B cell (primary cell): ENCODE results near the gene VENTX.

Experiments
- EZH2 ChIP-seq: IDR thresholded peaks from 2 replicates; pipeline ENCODE4 v1.6.1; 2012; ENCODE audit warnings: borderline replicate concordance, low read depth, mild to moderate bottlenecking, moderate library complexity, low read length; ENCODE audit not compliant: insufficient read depth, poor library complexity, severe bottlenecking
- TF ChIP-seq, protein P1 (sequence below): fragments of 200-600 bp; IDR thresholded peaks from one replicate; pipeline ENCODE4 v1.8.0; 2022; ENCODE audit warnings: antibody characterized with exemption, mild to moderate bottlenecking

GRCh38 chr10:133198621-133199487 lies 38.8 kb upstream of the VENTX start:
- TF ChIP-seq, protein P1, sequence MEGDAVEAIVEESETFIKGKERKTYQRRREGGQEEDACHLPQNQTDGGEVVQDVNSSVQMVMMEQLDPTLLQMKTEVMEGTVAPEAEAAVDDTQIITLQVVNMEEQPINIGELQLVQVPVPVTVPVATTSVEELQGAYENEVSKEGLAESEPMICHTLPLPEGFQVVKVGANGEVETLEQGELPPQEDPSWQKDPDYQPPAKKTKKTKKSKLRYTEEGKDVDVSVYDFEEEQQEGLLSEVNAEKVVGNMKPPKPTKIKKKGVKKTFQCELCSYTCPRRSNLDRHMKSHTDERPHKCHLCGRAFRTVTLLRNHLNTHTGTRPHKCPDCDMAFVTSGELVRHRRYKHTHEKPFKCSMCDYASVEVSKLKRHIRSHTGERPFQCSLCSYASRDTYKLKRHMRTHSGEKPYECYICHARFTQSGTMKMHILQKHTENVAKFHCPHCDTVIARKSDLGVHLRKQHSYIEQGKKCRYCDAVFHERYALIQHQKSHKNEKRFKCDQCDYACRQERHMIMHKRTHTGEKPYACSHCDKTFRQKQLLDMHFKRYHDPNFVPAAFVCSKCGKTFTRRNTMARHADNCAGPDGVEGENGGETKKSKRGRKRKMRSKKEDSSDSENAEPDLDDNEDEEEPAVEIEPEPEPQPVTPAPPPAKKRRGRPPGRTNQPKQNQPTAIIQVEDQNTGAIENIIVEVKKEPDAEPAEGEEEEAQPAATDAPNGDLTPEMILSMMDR = no peak
- TF ChIP-seq EZH2 = no peak
